ENCODE data around the gene MTHFSD. TPM values are rescaled to one million over a fixed set of nuclear protein-coding genes. Genes with fewer than 3 reads are reported as not detected.

Gene MTHFSD
- total and polyA plus RNA-seq, 2 experiments from 2014 or later: 11.5 to 21.5 TPM

- Histone ChIP-seq H3K36me3 (replicated peaks; ENCODE audit: insufficient read depth, low read depth) (no peaks in the 10 kb centered on the region), H3K27ac (peak within 1 kb of the TSS; percentile 99), H3K4me1 (ENCODE audit: insufficient read depth) (no peaks in the 10 kb centered on the region), H3K9me2 (replicated peaks; ENCODE audit: insufficient read depth) (no peaks in the 10 kb centered on the region), H2AFZ (peak within 1 kb of the TSS; percentile 10), H3K4me2 (peak within 1 kb of the TSS; percentile 89), H3K4me3 (peak within 1 kb of the TSS; percentile 49), H3K27me3 (peaks cover 86% of the 10 kb centered on the region), H3K79me2 (peaks cover 81% of the 10 kb centered on the region), H4K20me1 (ENCODE audit: insufficient read depth, poor library complexity, severe bottlenecking) (peaks cover 32% of the 10 kb centered on the region), H3K9me3 (ENCODE audit: low read depth) (no peaks in the 10 kb centered on the region)
- TF ChIP-seq CTCF (IDR thresholded peaks at IDR 0.05; ENCODE audit: poor library complexity): no peak
- TF ChIP-seq EZH2phosphoT487 (IDR thresholded peaks at IDR 0.05; ENCODE audit: low read depth, severe bottlenecking, unreplicated experiment): peak; percentile 24
- TF ChIP-seq EZH2 (IDR thresholded peaks at IDR 0.05; ENCODE audit: borderline replicate concordance): peak; percentile 87
- DNase-seq (ENCODE audit: low spot score): no peak
- WGBS (ENCODE audit: low lambda C conversion rate, missing lambda C conversion rate): 3% methylated on average over 75 of the region's 89 CpGs
Measured at GRCh38 chr16:86510465-86511261, 44.4 kb downstream of the MTHFSD start, which contains the start of gene FOXF1. Gene FOXF1 (plus strand): TSS chr16:86510527. CDS start chr16:86510570, 43 bp downstream.

DNA sequence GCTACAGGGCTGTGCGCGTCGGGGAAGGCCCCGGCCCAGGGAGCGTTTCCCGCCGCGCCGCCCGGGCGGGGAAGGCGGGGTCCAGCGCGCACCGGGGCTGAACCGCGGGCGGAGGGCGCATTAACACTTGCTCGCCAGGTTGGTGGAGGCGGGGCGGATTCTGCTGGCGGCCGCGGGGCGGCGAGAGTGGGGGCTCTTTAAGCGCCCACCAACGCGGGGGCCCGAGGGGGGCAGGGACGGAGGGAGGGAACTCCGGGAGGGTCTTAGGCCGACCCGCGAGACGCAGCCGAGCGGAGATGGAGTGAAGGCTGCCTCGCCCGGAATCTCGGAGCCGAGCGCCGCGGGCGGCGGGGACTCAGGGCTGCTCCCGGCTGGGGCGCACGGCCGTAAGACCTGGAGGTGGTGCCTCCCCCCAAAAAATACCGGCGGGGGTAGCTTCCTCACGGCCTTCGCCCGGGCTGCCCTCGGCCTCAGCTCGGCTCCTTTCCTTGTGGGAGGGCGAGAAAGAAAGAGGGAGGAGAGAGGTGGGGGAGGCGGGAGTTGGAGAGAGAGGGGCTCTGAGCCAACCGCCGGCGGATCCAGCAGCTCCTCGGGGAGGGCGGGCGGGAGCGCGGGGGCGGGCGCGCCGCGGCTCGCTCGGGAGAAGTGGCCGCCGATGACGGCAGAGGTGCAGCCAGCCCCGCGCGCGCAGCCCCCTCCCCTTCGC is 45.1 kb downstream of the MTHFSD start:
- H3K4me2 ChIP-seq: peak overlapping the region; percentile 89
- peaks cover 78% of the 10 kb centered on the region for H3K79me2 ChIP-seq
- no peak overlapping the region for H2AFZ ChIP-seq
- H3K9me3 ChIP-seq (ENCODE audit: low read depth): no peaks in the 10 kb centered on the region
- H3K4me3 ChIP-seq: peak overlapping the region; percentile 49
- H3K27me3 ChIP-seq: peaks cover 84% of the 10 kb centered on the region
- peaks cover 26% of the 10 kb centered on the region for H4K20me1 ChIP-seq (ENCODE audit: insufficient read depth, poor library complexity, severe bottlenecking)
- H3K4me1 ChIP-seq (ENCODE audit: insufficient read depth): peaks cover 2% of the 10 kb centered on the region
- peak overlapping the region; percentile 99 for H3K27ac ChIP-seq
- TF ChIP-seq EZH2phosphoT487 (IDR thresholded peaks at IDR 0.05; ENCODE audit: low read depth, severe bottlenecking, unreplicated experiment): peak; percentile 57
- peak; percentile 7 for TF ChIP-seq CTCF (IDR thresholded peaks at IDR 0.05; ENCODE audit: poor library complexity)
- peak; percentile 11 for TF ChIP-seq EZH2 (IDR thresholded peaks at IDR 0.05; ENCODE audit: borderline replicate concordance)
- no peaks in the 10 kb centered on the region for H3K36me3 ChIP-seq (replicated peaks; ENCODE audit: insufficient read depth, low read depth)
- peak; percentile 87 for DNase-seq (ENCODE audit: low spot score)
- H3K9me2 ChIP-seq (replicated peaks; ENCODE audit: insufficient read depth): no peaks in the 10 kb centered on the region
- WGBS (ENCODE audit: low lambda C conversion rate, missing lambda C conversion rate): 1% methylated on average over 27 of the region's 84 CpGs

DNA sequence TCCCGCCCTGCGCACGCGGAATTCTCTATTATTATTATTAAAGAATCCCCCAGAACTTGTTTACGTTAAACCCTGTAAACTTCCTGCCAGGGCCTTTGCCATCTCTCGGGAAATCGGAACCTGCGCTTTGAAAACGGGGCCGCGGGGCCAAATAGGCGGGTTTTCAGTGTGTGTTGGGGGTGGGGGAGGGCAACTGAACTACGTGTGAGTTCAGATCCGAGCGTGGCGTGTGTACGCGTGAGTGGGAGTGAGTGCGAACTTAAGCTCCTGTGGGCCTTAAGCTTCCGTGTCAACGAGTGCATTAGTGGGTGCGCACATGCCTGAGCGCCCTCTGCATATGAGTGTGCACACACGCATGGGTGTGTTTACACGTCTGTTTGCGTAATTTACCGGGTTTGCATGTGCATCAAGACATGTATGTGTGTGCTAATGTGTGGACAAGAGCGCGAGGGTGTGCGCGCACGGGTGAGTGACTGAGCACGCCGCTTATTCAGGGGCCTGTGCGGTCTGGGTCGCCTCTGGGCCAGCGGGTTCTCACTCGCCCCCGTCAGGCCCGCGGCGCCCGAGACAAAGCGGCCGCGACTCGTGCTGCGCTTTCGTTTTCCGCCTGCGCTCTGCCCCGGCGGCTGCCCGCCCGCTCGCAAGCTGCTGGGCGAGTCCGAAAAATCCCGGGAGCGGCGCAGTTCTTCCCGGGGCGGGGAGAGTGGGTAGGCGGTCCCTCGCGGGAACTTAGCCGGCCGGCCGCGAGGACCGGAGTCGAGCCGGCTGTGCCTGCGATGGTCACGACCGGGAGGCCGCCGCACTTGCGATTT is 45.9 kb downstream of the MTHFSD start:
- TF ChIP-seq EZH2 (IDR thresholded peaks at IDR 0.05; ENCODE audit: borderline replicate concordance) (peak; percentile 78), EZH2phosphoT487 (IDR thresholded peaks at IDR 0.05; ENCODE audit: low read depth, severe bottlenecking, unreplicated experiment) (peak; percentile 68), CTCF (IDR thresholded peaks at IDR 0.05; ENCODE audit: poor library complexity) (no peak)
- peaks cover 18% of the 10 kb centered on the region for H4K20me1 ChIP-seq (ENCODE audit: insufficient read depth, poor library complexity, severe bottlenecking)
- H2AFZ ChIP-seq: peak overlapping the region; percentile 10
- WGBS (ENCODE audit: low lambda C conversion rate, missing lambda C conversion rate): under 1% methylated on average over 70 of the region's 79 CpGs
- no peaks in the 10 kb centered on the region for H3K36me3 ChIP-seq (replicated peaks; ENCODE audit: insufficient read depth, low read depth)
- H3K27ac ChIP-seq: peak overlapping the region; percentile 99
- H3K4me1 ChIP-seq (ENCODE audit: insufficient read depth): peaks cover 2% of the 10 kb centered on the region
- H3K27me3 ChIP-seq: peaks cover 84% of the 10 kb centered on the region
- H3K79me2 ChIP-seq: peaks cover 78% of the 10 kb centered on the region
- no peaks in the 10 kb centered on the region for H3K9me3 ChIP-seq (ENCODE audit: low read depth)
- H3K4me2 ChIP-seq: peak overlapping the region; percentile 89
- H3K9me2 ChIP-seq (replicated peaks; ENCODE audit: insufficient read depth): no peaks in the 10 kb centered on the region
- peak; percentile 70 for DNase-seq (ENCODE audit: low spot score)
- H3K4me3 ChIP-seq: peak overlapping the region; percentile 49
